HepG2 (cell line): Measurements from ENCODE around the gene SBK2.

Source experiments
- AGO1 ChIP-seq: fragments of 200-400 bp; formaldehyde crosslinking; IDR thresholded peaks from 2 replicates; pipeline ENCODE4 v1.6.1; 2017; ENCODE audit warnings: mild to moderate bottlenecking, low read depth, low read length, moderate library complexity; ENCODE audit not compliant: poor library complexity, severe bottlenecking
- CHCHD3 ChIP-seq: sonication (generic); formaldehyde crosslinking; IDR thresholded peaks from 2 replicates; pipeline ENCODE4 v1.8.0; 2022; ENCODE audit warnings: mild to moderate bottlenecking, missing genetic modification reagents, moderate library complexity
- CHD4 ChIP-seq: fragments of 200-600 bp; sonication (generic); IDR thresholded peaks from 2 replicates; pipeline ENCODE4 v1.7.0; 2017; ENCODE audit warnings: mild to moderate bottlenecking, low read length, borderline replicate concordance
- CTCF ChIP-seq: sonication (generic); formaldehyde crosslinking; IDR thresholded peaks from 2 replicates; pipeline ENCODE4 v1.5.0; 2020; ENCODE audit warnings: mild to moderate bottlenecking, missing genetic modification reagents, moderate library complexity
- FOXK1 ChIP-seq: sonication (generic); formaldehyde crosslinking; IDR thresholded peaks from 2 replicates; pipeline ENCODE4 v1.4.0; 2020; ENCODE audit warnings: low read depth, missing genetic modification reagents, borderline replicate concordance
- MAFK ChIP-seq, 2 experiments: IDR thresholded peaks in 1 of 2; conservative IDR thresholded peaks in 1 of 2; 2 replicates each; pipeline ENCODE4 v1.6.1; 2011; ENCODE audit warnings: improper control_type of control experiment in 2 of 2, low read length in 2 of 2
- MXI1 ChIP-seq: IDR thresholded peaks from 3 replicates; pipeline ENCODE4 v1.6.1; 2012; ENCODE audit warnings: low read depth, low read length, inconsistent platforms, borderline replicate concordance
- RERE ChIP-seq: IDR thresholded peaks from 2 replicates; pipeline ENCODE4 v1.6.1; 2016; ENCODE audit warnings: low read depth, missing genetic modification reagents, missing compliant biosample characterization
- RNF2 ChIP-seq: fragments of 450-650 bp; conservative IDR thresholded peaks from 2 replicates; pipeline ENCODE4 v1.6.1; 2016; ENCODE audit warnings: low read depth
- TCF12 ChIP-seq, 2 experiments: fragments of 450-650 bp in 1 of 2; sonication (generic) in 1 of 2; formaldehyde crosslinking in 1 of 2; IDR thresholded peaks; 2 replicates each; pipeline versions ENCODE4 v1.6.1 to v1.8.0; 2017 to 2022; ENCODE audit warnings: antibody characterized with exemption in 1 of 2, mild to moderate bottlenecking in 1 of 2, missing genetic modification reagents in 1 of 2, moderate library complexity in 1 of 2
- ZBTB21 ChIP-seq: sonication (generic); formaldehyde crosslinking; IDR thresholded peaks from 2 replicates; pipeline ENCODE4 v1.4.0; 2020; ENCODE audit warnings: missing genetic modification reagents
- ZFP36L2 ChIP-seq: sonication (generic); formaldehyde crosslinking; IDR thresholded peaks from 2 replicates; pipeline ENCODE4 v1.4.0; 2020; ENCODE audit warnings: missing genetic modification reagents
- ZFP37 ChIP-seq: sonication (generic); formaldehyde crosslinking; IDR thresholded peaks from 2 replicates; pipeline ENCODE4 v1.4.0; 2020; ENCODE audit warnings: missing genetic modification reagents, borderline replicate concordance
- ZNF224 ChIP-seq: sonication (generic); formaldehyde crosslinking; IDR thresholded peaks from 2 replicates; pipeline ENCODE4 v1.5.0; 2020; ENCODE audit warnings: mild to moderate bottlenecking, missing genetic modification reagents

GRCh38 chr19:55544014-55544413 is 7.1 kb upstream of the SBK2 start:
- TF ChIP-seq CHD4 (no peak), CTCF (CRISPR knock-in tag) (no peak), MAFK (conservative IDR thresholded peaks at IDR 0.05 in 1 of 2, IDR thresholded peaks at IDR 0.05 in 1 of 2; ENCODE audit: low read length in 2 of 2) (no peak), RERE (no peak), ZFP36L2 (CRISPR knock-in tag) (no peak), RNF2 (no peak), TCF12 (IDR thresholded peaks at IDR 0.05) (no peak), TCF12 (CRISPR knock-in tag; IDR thresholded peaks at IDR 0.05) (no peak), CHCHD3 (CRISPR knock-in tag) (no peak), AGO1 (no peak), ZNF224 (no peak), MXI1 (no peak), ZFP37 (CRISPR knock-in tag) (no peak), FOXK1 (CRISPR knock-in tag) (no peak), ZBTB21 (CRISPR knock-in tag) (no peak)
